ENCODE results near the gene PPP1R11.
"Not testable (repeated sequence)": the region's sequence is repeated elsewhere in the genome, so short reads cannot be mapped to it uniquely, and the experiment has no call there.

Gene PPP1R11

GRCh38 chr6:30097902-30098768 lies 31.1 kb downstream of the PPP1R11 start:
- no peak for DNase-seq (ENCODE audit: low read depth)

- no peak for DNase-seq (ENCODE audit: low read depth)
These were observed 33.2 kb downstream of the PPP1R11 start for GRCh38 chr6:30100154-30100553.

- no peak for DNase-seq (ENCODE audit: low read depth)
These were observed 33.8 kb downstream of the PPP1R11 start for GRCh38 chr6:30100585-30101443.

- DNase-seq (ENCODE audit: low read depth) = peak; percentile 48
These were observed 34.7 kb downstream of the PPP1R11 start for GRCh38 chr6:30101444-30102413.

- DNase-seq (ENCODE audit: low read depth) = no peak
These were observed 35.5 kb downstream of the PPP1R11 start for GRCh38 chr6:30102414-30102969.

- DNase-seq (ENCODE audit: low read depth) = peak; percentile 70
These were observed 36.2 kb downstream of the PPP1R11 start for GRCh38 chr6:30102970-30103871.

- no peak for DNase-seq (ENCODE audit: low read depth)
These were observed 36.8 kb downstream of the PPP1R11 start for GRCh38 chr6:30103872-30104179.

GRCh38 chr6:30104661-30105060 lies 37.7 kb downstream of the PPP1R11 start:
- DNase-seq (ENCODE audit: low read depth) = no peak

GRCh38 chr6:30111266-30111856 lies 44.4 kb downstream of the PPP1R11 start:
- no peak for DNase-seq (ENCODE audit: low read depth)

GRCh38 chr6:30112402-30112994 lies 45.5 kb downstream of the PPP1R11 start:
- DNase-seq (ENCODE audit: low read depth) = no peak

GRCh38 chr6:30113003-30113759 lies 46.2 kb downstream of the PPP1R11 start, which contains the start of gene TRIM31:
Gene TRIM31 (minus strand): TSS chr6:30113090. CDS start chr6:30112805, 285 bp downstream.
- no peak for DNase-seq (ENCODE audit: low read depth)

- no peak for DNase-seq (ENCODE audit: low read depth)
These were observed 46.8 kb downstream of the PPP1R11 start for GRCh38 chr6:30113841-30114240.

GRCh38 chr6:30116724-30117123 lies 49.7 kb downstream of the PPP1R11 start:
- no peak for DNase-seq (ENCODE audit: low read depth)

GRCh38 chr6:30118691-30119090 lies 51.7 kb downstream of the PPP1R11 start:
- DNase-seq (ENCODE audit: low read depth) = not testable (repeated sequence)

All from activated T-helper 1 cell treated with Interleukin-2 at 50 U/mL for 16 hours (primary cell).